Upper lobe of right lung (tissue), 1 donor: ENCODE data around the gene EFCAB13. TPM values are rescaled to one million over a fixed set of nuclear protein-coding genes. Genes with fewer than 3 reads are reported as not detected.

ENCODE experiments used
- ATAC-seq: fragments of 200-7000 bp; cut with Tn5 transposase; one replicate; pipeline ENCODE4 v1.9.1; 2020; ENCODE audit warnings: mild to moderate bottlenecking, moderate library complexity
- DNase-seq: peaks from one replicate; pipeline ENCODE4 v3.0.0-alpha.2; 2020
- H3K27ac ChIP-seq: fragments of 200-600 bp; one replicate; pipeline ENCODE4 v1.8.0; 2022
- H3K27me3 ChIP-seq: fragments of 200-600 bp; one replicate; pipeline ENCODE4 v1.8.0; 2022; ENCODE audit warnings: mild to moderate bottlenecking
- H3K36me3 ChIP-seq: fragments of 200-600 bp; one replicate; pipeline ENCODE4 v1.8.0; 2022
- H3K4me1 ChIP-seq: fragments of 200-600 bp; one replicate; pipeline ENCODE4 v1.8.0; 2022
- H3K4me3 ChIP-seq: fragments of 200-600 bp; one replicate; pipeline ENCODE4 v1.8.0; 2022; ENCODE audit warnings: mild to moderate bottlenecking
- H3K9me3 ChIP-seq: fragments of 200-600 bp; one replicate; pipeline ENCODE4 v1.8.0; 2022
- intact Hi-C: fragments of 100-400 bp; cut with DNase I; formaldehyde crosslinking; loops from one replicate; pipeline ENCODE4 v1.11.0; 2022
- total RNA-seq: library from RNA; stranded (reverse); fragmentation: NEBNext Ultra II Directional; extraction: Animal tissue kit (Norgen Biotek cat#: 25700); gene quantifications from one replicate; pipeline ENCODE4 v1.2.1, GENCODE V29; 2021
- TF ChIP-seq, protein P1 (sequence below): fragments of 200-600 bp; IDR thresholded peaks from one replicate; pipeline ENCODE4 v1.8.0; 2022; ENCODE audit warnings: antibody characterized with exemption
- donor health status: DM: no; HTN: yes; CAD: no; lungs with severe emphysema.

Gene EFCAB13
- total RNA-seq, 1 donor from 2014 or later = 11.8 TPM

- ATAC-seq (no peak), DNase-seq (no peak)
- no peak overlapping the region for H3K4me3 ChIP-seq
- H3K36me3 ChIP-seq = no peaks in the 10 kb centered on the region
- TF ChIP-seq, protein P1, sequence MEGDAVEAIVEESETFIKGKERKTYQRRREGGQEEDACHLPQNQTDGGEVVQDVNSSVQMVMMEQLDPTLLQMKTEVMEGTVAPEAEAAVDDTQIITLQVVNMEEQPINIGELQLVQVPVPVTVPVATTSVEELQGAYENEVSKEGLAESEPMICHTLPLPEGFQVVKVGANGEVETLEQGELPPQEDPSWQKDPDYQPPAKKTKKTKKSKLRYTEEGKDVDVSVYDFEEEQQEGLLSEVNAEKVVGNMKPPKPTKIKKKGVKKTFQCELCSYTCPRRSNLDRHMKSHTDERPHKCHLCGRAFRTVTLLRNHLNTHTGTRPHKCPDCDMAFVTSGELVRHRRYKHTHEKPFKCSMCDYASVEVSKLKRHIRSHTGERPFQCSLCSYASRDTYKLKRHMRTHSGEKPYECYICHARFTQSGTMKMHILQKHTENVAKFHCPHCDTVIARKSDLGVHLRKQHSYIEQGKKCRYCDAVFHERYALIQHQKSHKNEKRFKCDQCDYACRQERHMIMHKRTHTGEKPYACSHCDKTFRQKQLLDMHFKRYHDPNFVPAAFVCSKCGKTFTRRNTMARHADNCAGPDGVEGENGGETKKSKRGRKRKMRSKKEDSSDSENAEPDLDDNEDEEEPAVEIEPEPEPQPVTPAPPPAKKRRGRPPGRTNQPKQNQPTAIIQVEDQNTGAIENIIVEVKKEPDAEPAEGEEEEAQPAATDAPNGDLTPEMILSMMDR = no peak
- H3K27ac ChIP-seq = no peak overlapping the region
- intact Hi-C loops = no loop called here
- no peaks in the 10 kb centered on the region for H3K4me1 ChIP-seq
- no peaks in the 10 kb centered on the region for H3K9me3 ChIP-seq
- H3K27me3 ChIP-seq = no peaks in the 10 kb centered on the region
Observed at GRCh38 chr17:47295874-47296255, 27.9 kb upstream of the EFCAB13 start.

DNA sequence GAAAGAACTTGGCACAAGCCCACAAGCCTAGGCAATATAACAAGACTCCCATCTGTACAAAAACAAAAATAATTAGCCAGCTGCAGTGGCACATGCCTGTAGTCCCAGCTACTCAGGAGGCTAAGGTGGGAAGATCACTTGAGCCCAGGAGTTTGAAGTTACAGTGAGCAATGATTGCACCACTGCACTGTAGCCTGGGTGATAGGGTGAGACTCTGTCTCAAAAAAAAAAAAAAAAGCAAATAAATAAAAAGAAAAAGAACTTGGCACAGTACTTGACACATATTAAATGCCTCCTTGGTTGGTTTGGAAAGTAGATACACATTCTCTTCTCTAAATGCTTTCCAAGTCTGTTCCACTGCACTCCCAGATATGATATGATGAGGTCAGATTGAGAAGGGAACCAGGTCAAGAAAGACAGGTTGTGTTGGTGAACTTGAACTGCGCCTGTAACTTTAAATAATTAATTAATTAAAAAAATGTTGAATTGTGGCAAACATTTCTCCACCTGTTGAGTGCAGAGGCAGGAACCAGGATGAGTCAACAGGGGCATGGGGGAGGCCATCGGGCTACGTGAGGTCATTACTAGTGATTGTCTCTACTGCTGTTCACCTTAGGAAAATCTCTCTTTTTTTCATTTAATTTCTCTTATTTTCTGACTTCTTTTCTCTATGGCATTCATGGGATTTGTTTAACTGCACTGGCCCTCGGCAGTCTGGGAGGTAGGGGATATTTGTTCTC, 25.9 kb upstream of the EFCAB13 start:
- Histone ChIP-seq H3K36me3 (no peaks in the 10 kb centered on the region), H3K9me3 (no peaks in the 10 kb centered on the region), H3K27me3 (no peaks in the 10 kb centered on the region), H3K4me1 (no peaks in the 10 kb centered on the region), H3K27ac (no peak overlapping the region), H3K4me3 (no peak overlapping the region)
- DNase-seq = no peak
- intact Hi-C loops = no loop called here
- no peak for ATAC-seq
- TF ChIP-seq, protein P1 = no peak

- Histone ChIP-seq H3K27me3 (no peaks in the 10 kb centered on the region), H3K4me3 (no peak overlapping the region), H3K36me3 (no peaks in the 10 kb centered on the region), H3K27ac (no peak overlapping the region), H3K4me1 (no peaks in the 10 kb centered on the region), H3K9me3 (no peaks in the 10 kb centered on the region)
- TF ChIP-seq, protein P1 = no peak
- intact Hi-C loops = no loop called here
- DNase-seq (no peak), ATAC-seq (no peak)
Observed at GRCh38 chr17:47298712-47299111, 25.0 kb upstream of the EFCAB13 start.

GRCh38 chr17:47299239-47299910, 24.4 kb upstream of the EFCAB13 start:
- Histone ChIP-seq H3K36me3 (no peaks in the 10 kb centered on the region), H3K4me1 (no peaks in the 10 kb centered on the region), H3K27me3 (no peaks in the 10 kb centered on the region), H3K27ac (no peak overlapping the region), H3K9me3 (no peaks in the 10 kb centered on the region), H3K4me3 (no peak overlapping the region)
- ATAC-seq = no peak
- no peak for DNase-seq
- TF ChIP-seq, protein P1 = no peak
- intact Hi-C loops = no loop called here

- no peaks in the 10 kb centered on the region for H3K9me3 ChIP-seq
- H3K36me3 ChIP-seq = no peaks in the 10 kb centered on the region
- H3K4me3 ChIP-seq = no peak overlapping the region
- peaks cover 6% of the 10 kb centered on the region for H3K4me1 ChIP-seq
- no peak overlapping the region for H3K27ac ChIP-seq
- ATAC-seq (no peak), DNase-seq (no peak)
- TF ChIP-seq, protein P1 = no peak
- no peaks in the 10 kb centered on the region for H3K27me3 ChIP-seq
- intact Hi-C loops = no loop called here
Observed at GRCh38 chr17:47300718-47301117, 23.0 kb upstream of the EFCAB13 start.
